Measurements from ENCODE around the gene NDUFS5.
"Not testable (repeated sequence)": the region's sequence is repeated elsewhere in the genome, so short reads cannot be mapped to it uniquely, and the experiment has no call there.

NDUFS5 gene

DNA sequence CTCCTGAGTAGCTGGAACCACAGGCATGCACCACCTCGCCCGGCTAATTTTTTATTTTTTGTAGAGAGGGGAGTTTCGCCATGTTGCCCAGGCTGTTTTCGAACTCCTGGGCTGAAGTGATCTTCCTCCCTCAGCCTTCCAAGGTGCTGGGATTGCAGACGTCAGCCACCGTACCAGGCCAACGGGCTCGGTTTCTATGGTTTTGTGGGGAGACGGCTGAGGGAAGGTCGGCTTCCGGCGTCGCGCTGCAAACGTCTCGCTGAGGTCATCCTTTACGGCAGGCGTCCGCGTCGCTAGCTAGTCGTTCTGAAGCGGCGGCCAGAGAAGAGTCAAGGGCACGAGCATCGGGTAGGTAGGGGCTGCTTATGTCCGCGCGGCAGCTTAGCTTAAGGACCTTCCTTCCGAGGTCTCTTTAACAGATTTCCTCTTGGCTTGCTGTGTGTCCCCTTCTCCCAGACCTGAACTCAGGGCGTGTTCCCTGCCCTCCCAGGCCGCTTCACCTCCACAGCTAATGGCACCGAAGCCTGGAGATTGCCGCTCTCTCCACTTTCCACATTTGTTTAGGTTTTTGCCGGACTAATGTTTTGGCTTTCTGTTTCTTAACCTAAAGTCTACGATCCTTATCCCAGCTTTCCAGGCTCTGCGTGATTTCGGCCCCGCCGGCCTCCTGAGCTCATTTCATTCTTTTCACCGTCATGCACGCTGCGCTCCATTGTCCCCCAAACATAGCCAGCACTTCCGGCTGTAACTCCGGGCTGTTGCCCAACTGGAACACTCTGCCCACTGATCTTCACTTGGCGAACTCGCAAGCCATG lies at the start of gene NDUFS5:
NDUFS5 (plus strand) TSS at position 300 of the 815 bp plus-strand sequence. CDS start 2,375 bp downstream, outside the sequence.
- DNase-seq (ENCODE audit: low spot score), result peak; percentile 94

DNA sequence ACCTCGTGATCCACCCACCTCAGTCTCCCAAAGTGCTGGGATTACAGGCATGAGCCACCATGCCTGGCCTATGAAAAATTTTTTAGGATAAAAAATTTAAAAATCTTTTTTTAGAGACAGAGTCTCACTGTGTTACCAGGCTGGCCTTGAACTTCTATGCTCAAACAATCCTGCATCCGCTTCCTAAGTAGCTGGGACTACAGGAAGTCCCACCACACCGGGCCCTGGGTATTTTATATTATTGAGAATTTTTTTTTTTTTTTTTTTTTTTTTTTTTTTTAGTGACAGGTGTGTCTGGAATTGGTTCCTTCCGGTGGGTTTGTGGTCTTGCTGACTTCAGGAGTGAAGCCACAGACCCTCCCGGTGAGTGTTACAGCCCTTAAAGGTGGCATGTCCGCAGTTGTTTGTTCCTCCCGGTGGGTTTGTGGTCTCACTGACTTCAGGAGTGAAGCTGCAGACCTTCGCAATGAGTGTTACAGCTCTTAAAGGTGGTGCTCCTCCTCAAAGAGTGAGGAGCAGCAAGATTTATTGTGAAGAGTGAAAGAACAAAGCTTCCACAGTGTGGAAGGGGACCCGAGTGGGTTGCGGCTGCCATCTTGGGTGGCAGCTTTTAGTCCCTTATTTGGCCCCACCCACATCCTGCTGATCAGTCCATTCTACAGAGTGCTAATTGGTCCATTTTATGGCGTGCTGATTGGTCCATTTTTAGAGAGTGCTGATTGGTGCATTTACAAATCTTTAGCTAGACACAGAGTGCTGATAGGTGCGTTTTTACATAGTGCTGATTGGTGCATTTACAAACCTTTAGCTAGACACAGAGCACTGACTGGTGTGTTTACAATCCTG lies 48.5 kb upstream of the NDUFS5 start:
- DNase-seq (ENCODE audit: low spot score), result not testable (repeated sequence)

DNA sequence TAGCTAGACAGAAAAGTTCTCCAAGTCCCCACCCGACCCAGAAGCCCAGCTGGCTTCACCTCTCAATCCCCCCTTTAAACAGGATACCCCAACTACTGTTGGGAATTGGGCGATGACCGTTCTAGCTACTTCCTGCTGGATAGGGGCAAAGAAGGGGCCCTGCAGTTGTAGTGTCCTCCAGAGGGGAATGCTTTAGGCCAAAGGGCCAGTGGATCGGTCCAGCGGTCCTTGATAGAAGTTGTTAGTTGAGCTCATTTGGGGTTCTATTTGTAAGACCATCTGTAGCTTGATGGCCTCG lies 48.0 kb upstream of the NDUFS5 start:
- not testable (repeated sequence) for DNase-seq (ENCODE audit: low spot score)

DNA sequence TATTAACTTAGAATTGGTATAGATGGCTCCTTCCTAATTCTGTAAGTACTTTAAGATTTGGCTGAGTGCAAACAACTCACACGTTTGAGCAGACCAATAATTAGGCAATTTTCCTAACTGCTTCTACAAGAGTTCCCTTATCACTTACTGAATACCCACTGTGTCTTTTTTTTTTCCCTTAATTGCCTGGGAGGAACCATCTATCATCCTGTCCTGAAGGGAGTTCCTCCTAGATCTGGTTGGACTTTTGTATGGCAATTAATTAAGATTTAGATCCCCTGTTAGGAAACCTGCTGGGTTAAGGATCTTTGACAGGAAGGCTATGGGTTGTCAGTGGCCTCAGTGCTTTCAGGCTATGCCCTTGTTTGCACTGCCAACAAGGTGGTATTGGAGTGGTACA lies 46.8 kb upstream of the NDUFS5 start:
- DNase-seq (ENCODE audit: low spot score), result not testable (repeated sequence)

DNA sequence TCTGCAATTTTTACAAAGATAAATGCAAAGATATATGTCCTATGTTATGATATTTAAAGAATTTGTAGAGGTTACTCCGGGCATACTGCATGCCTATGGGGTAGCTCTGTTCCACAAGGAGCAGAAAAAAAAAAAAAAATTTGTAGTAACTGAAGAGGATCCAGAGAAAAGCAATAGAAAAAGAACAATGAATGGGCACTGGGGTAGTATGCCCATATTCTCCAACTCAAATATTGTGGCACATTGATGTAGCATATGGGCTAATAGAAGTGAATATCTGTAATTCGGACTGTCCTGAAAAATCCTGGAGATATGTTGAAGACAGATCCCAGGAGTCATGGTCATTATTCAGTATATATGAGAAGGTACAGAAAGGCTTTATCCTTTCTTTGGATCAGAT lies 36.2 kb upstream of the NDUFS5 start:
- DNase-seq (ENCODE audit: low spot score), result no peak

DNA sequence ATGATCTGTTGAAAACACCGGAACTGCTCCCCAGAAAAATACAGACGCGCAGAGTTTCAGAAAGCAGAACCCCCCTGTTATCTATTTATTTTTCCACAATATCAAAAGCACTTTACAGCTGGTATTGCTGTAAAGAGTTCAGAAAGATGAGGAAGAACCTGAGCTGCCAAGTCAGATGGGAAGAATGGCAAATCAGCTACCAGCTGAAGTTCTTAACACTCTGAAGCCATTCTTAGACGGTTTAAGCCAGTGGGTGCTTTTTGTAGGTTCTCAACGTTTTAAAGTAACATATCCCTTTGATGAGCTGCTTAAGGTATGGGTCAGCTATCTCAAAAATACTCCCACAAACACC lies 35.8 kb upstream of the NDUFS5 start:
- DNase-seq (ENCODE audit: low spot score), result peak; percentile 59

DNA sequence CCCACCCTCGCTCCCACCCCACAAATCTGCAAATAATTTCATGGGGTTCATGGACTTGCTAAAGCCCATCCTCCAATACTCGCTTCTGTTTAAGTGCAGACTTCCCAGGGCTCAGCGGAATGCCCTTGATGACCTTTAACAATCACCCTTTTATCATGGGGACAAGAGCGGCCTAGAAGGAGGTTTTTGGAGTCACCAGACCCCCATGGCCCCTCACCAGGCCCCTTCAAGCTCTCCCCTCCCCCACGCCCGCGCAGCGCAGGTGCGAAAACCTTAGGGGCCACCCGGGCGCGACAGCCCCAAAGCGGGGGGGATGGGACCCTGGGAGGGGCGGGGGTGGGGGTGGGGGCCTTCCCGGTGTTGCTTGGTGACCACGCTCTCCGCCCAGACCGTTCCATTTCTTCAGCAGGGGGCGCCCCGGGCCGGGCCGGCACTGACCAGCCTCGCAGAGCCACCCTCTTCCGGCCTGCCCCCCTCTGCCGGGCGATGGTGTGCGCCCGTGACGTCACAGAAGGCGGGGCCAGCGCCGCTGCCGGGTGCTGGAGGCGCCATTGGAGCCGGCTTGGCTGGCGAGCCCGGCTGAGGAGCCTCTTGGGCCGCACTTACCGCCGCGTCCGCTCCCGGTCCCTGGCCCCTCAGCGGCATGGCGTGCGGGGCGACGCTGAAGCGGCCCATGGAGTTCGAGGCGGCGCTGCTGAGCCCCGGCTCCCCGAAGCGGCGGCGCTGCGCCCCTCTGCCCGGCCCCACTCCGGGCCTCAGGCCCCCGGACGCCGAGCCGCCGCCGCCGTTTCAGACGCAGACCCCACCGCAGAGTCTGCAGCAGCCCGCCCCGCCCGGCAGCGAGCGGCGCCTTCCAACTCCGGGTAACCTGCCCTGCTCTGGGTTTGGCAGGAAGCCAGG lies 35.2 kb upstream of the NDUFS5 start, which contains the start of gene AKIRIN1:
AKIRIN1 (plus strand) TSS at position 539 of the 900 bp plus-strand sequence; CDS start at position 644, 105 bp downstream.
- peak; percentile 95 for DNase-seq (ENCODE audit: low spot score)

DNA sequence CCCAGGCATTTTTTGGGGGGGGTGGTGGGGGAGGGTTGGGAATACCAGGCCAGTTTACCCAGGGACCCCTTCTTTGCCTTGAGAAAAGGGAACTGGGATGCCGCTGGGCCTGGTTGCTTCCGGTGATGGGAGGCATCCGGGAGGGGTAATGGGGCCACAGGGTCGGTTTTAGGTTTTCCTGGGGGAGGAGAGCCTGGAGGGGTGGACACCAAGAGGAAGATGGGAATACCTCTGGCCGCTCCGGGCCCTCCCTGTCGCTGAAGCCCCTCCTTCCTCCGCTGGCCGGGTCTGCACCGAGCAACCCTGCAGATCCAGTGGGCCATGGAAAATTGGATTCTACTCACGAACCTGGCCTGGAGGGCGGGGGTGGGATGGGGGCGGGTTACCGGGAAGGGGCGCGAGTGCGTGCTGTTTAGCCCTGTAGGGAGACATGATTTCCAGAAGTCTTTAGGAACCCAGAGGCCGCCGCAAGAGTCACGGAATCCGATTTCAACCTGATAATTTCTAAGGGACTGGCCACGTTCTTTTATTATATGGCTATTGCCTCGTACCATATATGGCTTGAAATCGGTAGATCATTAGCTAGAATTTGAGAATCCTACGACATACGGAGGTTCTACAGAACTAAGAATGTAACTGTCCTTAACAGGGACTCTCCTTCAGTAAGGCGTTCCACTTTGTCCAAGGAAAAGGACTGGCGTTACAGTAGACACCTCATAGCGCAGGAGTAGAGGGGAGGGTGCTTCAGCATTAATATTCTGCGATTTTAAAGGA lies 34.3 kb upstream of the NDUFS5 start:
- DNase-seq (ENCODE audit: low spot score), result no peak

DNA sequence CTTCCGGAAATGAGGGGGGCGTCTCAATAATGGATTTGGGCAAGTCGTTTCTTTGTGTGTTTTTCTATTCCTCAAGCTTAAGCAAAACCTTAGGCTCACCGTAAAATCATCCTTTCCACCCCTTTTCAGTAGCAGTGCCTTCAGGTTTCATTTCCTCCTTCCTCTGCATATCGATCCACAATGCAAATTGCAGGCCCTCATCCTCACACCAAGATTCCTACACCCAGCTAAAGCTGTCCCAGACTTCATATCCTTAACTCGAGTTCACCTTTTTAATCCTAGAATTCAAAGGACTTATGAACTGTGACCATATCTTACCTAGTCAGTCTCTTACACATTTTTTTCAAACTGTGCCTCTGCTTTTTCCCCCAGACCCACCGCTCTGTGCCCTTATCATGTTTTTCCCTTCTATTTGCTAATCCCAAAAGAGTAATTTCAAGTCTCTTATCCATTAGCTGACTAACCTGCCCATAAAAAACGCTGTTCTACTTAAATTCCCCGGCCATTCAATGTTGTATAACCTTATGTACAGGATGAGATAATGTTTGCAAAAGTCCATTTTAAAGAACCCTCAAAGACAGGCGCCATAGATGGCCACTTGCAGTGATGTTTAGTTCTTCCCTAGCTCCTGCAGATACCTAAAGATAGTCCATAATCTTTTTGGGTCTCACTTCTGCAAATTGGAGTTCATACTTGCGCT lies 33.6 kb upstream of the NDUFS5 start:
- DNase-seq (ENCODE audit: low spot score), result no peak

DNA sequence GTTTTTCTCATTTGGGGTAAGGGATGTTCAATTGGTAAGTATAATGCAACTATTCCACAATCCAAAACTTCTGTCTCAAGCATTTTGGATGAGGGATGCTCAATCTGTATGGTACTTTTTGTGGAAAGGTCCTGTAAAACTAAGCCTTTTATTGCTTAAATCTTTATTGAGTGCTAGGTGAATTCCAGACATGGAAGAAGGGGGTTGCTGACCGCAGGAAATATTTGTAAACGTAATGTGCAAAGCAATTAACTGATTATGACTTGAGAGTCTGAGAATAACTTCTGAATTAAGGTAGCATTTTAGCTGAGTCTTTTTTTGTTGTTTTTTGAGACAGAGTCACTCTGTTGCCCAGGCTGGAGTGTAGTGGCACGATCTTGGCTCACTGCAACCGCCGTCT lies 32.0 kb upstream of the NDUFS5 start:
- DNase-seq (ENCODE audit: low spot score), result no peak

DNA sequence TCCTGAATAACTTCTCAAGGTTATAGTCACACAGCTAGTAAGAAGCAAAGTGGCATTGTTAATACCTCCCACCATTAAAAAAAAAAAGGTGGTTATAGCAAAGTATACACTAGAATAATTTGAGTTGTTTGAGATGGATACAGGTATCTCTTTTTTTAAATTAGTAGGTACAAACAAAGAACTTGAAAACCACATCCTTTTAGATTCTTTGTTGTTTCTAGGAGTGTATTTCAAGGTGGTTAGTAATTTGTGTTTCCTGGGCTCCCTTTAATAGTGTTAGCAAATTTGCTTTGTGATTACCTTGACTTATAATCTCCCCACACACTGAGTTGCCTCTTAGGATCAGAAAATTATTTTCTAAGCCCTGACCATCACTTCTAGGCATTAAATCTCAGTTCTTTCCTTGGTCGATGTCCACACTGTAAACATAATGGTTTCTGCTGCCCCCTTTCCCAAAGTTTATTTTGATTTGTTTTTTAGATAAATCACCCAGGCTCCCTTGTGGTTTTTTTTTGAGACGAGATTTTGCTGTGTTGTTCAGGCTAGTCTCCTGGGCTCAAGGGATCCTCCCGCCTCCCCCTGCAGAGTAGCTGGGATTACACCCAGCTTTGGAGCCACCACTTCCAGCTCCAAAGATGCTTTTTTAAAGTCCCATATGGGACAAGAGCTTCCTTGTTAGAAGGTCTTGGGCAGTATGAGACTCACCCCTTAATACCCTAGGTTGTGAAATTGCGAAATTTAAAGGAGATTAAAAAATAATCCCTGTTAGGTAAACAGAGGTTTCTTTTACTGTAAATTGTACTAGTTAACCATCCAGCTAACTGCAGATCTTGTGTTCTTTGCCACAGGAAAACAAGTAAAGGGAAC lies 28.9 kb upstream of the NDUFS5 start:
- no peak for DNase-seq (ENCODE audit: low spot score)

DNA sequence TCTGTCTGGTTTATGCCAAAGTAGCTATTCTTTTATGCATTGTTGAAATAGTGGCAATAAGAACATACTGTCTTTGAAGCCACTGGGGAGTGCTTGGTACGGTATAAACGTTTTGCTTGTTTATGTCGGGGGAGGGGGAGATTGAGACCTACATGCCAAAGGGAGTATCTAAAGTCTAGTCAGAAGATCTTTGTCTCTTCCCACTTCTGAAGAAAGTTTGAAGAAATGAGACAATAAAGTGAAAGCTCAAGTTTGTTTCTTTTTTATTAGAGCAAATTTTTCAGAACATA lies 28.3 kb upstream of the NDUFS5 start:
- DNase-seq (ENCODE audit: low spot score), result no peak

DNA sequence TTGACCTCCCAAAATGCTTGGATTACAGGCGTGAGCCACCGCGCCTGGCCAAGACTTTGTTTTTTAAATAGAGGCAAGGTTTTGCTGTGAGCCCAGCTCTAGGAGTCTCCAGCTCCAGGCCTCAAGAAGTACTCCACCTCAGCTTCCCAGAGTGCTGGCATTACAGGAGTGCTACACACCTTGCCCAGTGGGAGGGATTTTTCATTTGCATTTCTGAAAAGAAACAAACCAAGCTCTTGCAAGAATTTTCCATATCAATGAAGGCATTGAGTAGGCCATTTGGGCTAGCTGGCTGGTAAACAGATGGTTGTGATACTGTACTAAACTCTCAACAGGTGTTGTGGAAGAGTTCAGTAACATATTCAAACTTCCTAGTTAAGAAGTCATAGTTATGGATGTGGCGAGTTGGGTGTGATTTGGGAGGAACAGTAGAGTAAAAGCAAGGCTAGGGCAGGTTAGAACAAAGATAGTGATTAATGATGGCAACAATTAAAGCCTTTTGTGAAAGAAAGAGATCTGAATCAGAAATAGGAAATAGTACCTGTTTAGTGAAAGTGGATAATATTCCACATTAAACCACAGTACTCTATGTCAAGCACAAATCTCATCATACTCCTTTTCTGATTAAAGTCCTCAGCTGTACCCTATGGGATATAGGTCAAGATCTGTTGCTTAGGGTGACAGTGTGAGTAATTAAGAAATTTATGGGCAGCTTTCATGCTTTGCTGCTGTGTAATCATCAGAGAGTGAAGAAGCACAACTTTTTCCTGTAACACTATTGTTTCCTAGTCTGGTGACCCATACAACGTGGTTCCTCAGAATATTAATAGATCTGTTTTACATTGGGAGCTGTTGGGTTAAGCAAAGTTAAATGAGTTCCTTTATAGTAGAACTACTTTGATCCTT lies 24.4 kb upstream of the NDUFS5 start:
- no peak for DNase-seq (ENCODE audit: low spot score)

DNA sequence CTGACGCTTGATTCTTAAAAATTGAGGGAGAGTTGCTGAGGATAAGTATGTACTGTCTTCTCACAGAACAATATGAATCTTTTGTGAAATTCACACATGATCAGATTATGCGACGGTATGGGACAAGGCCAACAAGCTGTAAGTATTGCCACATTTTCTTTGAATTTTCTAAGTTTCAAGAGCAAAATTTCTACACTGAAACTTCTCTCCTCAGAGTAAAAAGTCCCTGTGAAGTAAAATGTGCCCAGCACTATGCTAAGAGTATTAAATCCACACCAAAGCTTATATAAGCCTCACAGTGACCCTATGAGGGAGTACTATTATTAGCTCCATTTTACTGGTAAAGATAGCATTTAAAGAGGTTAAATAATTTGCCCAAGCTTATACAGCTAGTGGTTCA lies 22.9 kb upstream of the NDUFS5 start:
- DNase-seq (ENCODE audit: low spot score), result no peak

DNA sequence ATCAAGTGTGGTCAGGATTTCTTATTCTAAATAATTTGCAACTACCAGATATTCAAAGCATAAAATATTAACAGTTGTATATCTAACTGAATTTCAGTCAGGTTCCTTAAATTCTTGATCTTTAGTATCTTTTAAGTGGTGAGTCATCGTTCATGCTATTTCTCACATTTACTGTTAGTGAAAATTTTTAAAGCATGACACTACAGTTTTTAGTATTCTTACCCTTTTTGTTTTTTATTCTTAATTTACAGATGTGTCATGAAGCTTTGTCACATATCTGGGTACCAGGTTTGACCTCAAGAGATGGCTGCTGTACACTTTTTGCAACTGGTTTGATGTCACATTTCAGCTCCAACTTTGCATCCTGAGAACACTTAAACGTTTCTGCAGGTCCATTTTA lies 22.4 kb upstream of the NDUFS5 start:
- DNase-seq (ENCODE audit: low spot score), result no peak

DNA sequence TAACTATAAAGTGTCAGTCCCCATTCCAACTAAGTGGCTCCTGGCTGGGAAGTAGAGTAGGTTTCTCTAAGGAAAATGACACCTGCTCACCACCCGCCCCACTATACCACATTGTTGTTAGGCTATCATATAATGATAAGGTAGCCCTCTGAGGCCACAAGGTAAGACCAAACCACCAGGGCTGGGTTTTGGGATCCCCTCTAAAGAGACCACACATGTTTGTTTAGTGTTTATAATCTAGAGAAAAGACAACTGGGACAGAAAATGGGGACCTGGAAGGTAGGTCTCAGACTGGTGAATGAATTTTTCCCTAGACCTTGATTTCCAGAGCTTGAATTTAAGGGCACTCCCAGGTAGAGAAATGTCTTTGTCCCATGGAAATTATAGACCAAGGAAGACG lies 19.9 kb upstream of the NDUFS5 start:
- DNase-seq (ENCODE audit: low spot score), result no peak

DNA sequence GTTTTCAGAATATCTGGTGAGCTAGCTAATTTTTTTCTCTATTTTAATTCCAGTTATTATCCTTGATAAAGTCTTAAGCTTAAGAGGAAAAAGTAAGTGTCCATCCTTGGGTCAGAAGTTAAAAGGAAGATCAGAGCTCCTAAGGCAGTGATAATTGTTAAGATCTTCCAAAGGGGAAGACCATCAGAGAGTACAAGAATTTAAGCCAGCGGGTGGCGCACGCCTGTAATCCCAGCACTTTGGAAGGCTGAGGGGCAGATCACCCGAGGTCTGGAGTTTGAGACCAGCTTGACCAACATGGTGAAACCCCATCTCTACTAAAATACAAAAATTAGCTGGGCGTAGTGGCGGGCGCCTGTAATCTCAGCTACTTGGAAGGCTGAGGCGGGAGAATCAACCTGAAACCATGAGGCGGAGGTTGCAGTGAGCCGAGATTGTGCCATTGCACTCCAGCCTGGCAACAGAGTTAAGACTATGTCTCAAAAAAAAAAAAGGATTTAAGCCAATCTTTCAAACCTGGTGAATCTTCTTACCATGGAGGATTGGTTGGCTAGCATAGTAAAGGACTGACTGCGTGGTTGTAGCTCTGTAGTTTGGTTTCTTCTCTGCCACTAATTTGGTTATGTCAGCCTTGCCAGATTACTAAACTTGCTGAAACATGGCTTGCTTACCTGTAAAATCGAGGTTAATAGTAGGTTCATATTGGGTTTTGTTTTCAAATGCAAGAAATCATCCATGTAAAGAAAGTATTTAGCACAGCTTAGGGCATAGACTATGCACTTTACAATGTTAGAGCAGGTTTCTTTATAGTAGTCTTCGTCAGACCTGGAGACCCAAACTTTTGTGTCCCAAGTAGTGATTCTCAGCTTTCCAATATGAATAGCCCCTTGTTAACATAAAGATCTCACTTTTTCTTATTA lies 19.2 kb upstream of the NDUFS5 start:
- DNase-seq (ENCODE audit: low spot score), result no peak

DNA sequence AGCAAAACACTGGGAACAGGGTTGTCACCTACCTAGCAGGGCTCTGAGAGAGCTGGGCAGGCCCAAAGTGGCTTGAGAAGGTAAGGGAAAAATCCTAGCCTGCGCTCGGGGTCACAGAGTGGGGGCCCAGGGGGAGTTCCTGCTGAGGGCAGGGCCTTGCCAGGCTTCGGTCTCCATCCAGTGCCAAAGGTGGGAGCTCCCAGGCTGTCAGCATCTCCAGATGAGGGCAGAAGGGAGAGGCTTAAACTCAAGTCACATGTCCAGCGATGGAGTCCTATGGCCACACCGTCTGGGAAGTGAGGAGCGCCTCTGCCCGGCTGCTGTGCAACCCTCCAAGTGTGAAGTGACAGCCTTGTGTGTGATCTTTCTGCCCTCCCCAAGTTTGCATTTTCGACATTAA lies 11.2 kb upstream of the NDUFS5 start:
- not testable (repeated sequence) for DNase-seq (ENCODE audit: low spot score)

Measured in cerebellar cortex (tissue), 1 donor.